Cardiac septum (tissue), 1 donor: ENCODE data around the gene SCGB2A2. TPM values are rescaled to one million over a fixed set of nuclear protein-coding genes. Genes with fewer than 3 reads are reported as not detected.

Experiments
- DNase-seq: peaks from one replicate; pipeline ENCODE4 v3.0.0-alpha.2; 2020; ENCODE audit warnings: low spot score
- intact Hi-C: fragments of 100-400 bp; cut with DNase I; formaldehyde crosslinking; loops from one replicate; pipeline ENCODE4 v1.14.0; 2022
- total RNA-seq: library from RNA; stranded (reverse); fragmentation: NEBNext Ultra II Directional; extraction: Animal tissue kit (Norgen Biotek cat#: 25700); gene quantifications from one replicate; pipeline ENCODE4 v1.2.1, GENCODE V29; 2021
- donor health status: DM: no; HTN: no; CAD: no.

SCGB2A2 gene
- total RNA-seq, 1 donor from 2014 or later: not detected

GRCh38 chr11:62295504-62295903 is 25.5 kb downstream of the SCGB2A2 start:
- DNase-seq: no peak
- intact Hi-C loops: no loop called here

GRCh38 chr11:62298975-62299374 is 29.0 kb downstream of the SCGB2A2 start, which contains the start of gene SCGB1D4:
Gene SCGB1D4 (minus strand): TSS chr11:62299075. CDS start chr11:62299010, 65 bp downstream.
- no peak for DNase-seq
- intact Hi-C loops: no loop called here

- no peak for DNase-seq
- intact Hi-C loops: no loop called here
These were observed 36.3 kb downstream of the SCGB2A2 start for GRCh38 chr11:62306227-62306626.

GRCh38 chr11:62307950-62308349 is 38.0 kb downstream of the SCGB2A2 start:
- intact Hi-C loops: no loop called here
- DNase-seq: no peak

GRCh38 chr11:62309991-62310390 is 40.0 kb downstream of the SCGB2A2 start:
- intact Hi-C loops: loop anchor here (2.0 to 5.0 kb wide), 2 partner anchors 93 to 139 kb away; no protein-coding TSS in a partner anchor
- no peak for DNase-seq

- no peak for DNase-seq
- intact Hi-C loops: no loop called here
These were observed 45.5 kb downstream of the SCGB2A2 start for GRCh38 chr11:62315431-62315830.

GRCh38 chr11:62322524-62322923 is 52.6 kb downstream of the SCGB2A2 start:
- intact Hi-C loops: no loop called here
- no peak for DNase-seq

Other genes starting within 250 kb of the SCGB2A2 start
- 13.5 TPM for gene INCENP, start 146.1 kb upstream of the SCGB2A2 start, total RNA-seq
- gene SCGB1D1, start 79.9 kb upstream of the SCGB2A2 start, total RNA-seq: not detected
- gene SCGB2A1, start 61.5 kb upstream of the SCGB2A2 start, total RNA-seq: not detected
- not detected for gene SCGB1D2, start 27.9 kb upstream of the SCGB2A2 start, total RNA-seq
- not detected for gene SCGB1D4, start 28.9 kb downstream of the SCGB2A2 start, total RNA-seq
- gene ASRGL1, start 67.3 kb downstream of the SCGB2A2 start, total RNA-seq: 9.2 TPM
- not detected for gene SCGB1A1, start 148.9 kb downstream of the SCGB2A2 start, total RNA-seq